Ramos (cell line): ENCODE results near the gene NT5M.
"Not testable (repeated sequence)": the region's sequence is repeated elsewhere in the genome, so short reads cannot be mapped to it uniquely, and the experiment has no call there.

ENCODE experiments used
- in situ Hi-C: fragments of 300-500 bp; cut with MboI; formaldehyde crosslinking; loops from one replicate; pipeline ENCODE4 v1.14.3; 2022; ENCODE audit warnings: low sequenced_read_pairs; ENCODE audit not compliant: unreplicated experiment

NT5M gene

DNA sequence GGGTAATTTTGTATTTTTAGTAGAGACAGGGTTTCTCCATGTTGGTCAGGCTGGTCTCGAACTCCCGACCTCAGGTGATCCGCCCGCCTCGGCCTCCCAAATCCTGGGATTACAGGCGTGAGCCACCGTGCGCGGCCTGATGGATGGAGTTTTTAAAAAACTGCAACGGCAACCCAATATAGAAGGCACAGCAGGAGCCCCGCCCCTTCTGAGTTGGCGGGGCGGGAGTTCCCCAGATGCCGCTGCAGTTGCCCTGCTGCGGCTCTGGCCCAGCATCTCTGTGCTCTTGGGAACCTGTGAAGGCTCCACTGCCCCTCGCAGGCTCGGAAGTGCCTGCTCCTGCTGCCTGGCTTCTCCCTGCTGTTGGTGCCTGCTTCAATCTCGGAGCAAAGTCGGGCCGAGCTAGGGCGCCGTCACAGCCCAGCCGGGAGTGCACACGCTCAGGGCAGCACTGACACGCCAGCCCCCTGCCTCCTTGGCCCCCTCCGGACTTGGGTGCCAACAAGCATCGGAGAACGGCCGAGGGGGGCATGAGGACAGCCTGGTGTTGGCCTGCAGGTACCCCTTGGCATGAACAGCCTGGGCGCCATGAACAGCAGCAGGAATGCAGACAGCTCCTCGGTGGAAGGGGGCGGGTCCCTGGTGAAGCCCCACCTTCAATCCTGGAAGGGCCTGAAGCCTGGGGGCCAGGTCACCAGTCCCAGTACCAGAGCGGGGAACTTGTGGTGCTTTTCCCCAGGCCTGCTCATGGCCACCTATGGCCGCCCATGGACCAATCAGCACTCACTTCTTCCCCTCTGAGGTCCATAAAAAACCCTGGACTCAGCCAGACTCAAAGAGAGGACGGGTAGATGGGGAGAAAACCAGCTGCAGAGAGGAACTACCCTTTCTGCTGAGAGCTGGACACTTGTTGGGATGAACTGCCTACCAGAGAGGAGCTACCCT, 2.3 kb upstream of the NT5M start:
- in situ Hi-C loops = no loop called here

- in situ Hi-C loops = not testable (repeated sequence)
These were observed 1.5 kb upstream of the NT5M start for GRCh38 chr17:17301659-17302058.

- in situ Hi-C loops = no loop called here
These were observed 796 bp downstream of the NT5M start for GRCh38 chr17:17303847-17304490.

DNA sequence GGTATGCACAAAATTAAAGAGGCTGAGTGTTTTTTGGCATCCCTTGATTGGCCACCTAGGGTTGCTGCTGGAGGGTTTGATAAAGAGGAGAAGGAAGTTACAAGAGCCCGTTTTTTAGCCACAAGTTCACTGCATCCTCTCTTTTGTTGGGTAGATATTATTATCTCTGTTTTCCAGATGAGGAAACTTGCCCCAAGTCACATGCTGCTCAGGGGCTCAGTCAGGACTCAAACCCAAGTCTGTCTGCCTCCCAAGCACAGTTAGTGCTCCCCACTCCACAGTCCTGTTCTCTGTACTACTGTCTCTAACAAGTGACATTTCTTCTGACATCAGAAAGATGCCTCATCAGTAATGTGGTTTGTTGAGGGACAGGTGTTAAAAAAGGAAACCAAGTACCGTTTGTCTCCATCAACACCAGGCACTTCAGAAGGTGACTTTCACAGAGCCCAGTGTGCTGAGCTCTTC, 1.4 kb downstream of the NT5M start:
- in situ Hi-C loops = no loop called here

DNA sequence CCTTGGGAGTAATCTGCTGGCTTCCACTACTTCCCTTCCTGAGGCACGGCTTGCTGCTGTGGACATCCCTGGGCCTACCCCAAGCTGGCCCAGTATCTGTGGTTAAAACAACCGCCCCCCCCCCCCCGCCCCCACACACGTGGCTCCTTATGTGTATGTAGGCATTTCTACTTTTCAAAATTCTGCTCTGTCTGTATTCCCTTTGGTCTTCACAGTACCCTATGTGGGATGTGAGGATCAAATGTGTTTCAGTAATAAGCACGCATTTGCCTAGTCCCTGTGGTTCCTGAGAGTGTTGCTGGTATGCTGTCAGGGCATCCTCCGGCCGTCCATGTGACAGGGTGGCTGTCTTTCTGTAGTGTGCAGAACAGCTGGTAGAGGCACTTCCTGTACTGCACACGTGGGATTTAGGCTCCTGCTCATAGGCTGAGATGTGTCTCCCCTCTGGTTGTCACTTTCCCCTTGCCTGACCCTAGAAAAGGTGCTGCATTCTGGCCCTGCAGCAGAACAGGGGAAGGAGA, 2.2 kb downstream of the NT5M start:
- in situ Hi-C loops = no loop called here

DNA sequence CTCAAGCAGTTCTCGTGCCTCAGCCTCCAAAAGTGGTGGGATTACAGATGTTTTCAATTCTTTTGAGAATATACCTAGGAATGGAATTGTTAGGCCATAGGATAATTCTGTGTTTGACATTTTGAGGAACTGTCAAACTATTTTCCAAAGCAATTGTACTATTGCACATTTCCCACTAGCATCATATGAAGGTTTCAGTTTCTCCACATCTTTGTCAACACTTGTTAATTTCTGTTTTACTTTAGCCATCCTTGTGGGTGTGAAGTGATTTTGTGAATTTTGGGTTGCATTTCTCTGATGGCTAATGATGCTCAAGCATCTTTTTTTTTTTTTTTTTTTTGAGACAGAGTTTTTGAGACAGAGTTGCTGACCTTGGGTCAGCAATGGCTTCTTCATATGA, 6.2 kb downstream of the NT5M start:
- in situ Hi-C loops = no loop called here

DNA sequence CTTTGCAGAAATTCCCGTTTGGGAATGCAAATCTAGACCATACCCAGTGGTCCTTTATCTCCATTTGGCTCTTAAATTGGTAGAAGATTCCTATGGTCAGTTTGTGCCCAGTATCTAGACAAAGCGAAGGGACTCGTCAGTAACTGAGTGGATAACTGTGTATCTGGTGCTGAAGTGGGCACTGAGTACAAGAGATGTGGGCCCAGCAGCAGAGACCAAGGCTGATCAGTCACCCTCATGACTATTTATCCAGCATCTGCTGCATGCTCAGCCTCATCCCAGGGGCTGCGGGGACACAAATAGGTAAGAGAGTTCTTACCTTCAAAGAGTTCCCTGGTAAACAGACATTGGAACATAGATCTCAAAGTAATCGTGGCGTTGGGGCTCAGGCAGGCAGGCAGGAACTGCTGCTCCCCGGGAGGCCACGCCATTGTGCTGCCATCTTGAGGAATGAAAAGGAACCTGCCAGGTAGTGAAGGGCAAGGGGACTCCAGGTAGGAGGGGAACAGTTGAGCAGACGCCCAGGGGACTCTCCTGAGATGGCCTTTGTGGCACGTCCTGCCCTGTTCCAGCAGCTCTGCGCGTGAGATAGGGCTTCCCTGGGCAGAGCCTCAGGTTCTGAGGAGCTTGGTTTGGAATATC, 10.3 kb downstream of the NT5M start:
- in situ Hi-C loops = loop anchor here (10.0 kb wide), 1 partner anchor 169 kb away; no protein-coding TSS in a partner anchor

DNA sequence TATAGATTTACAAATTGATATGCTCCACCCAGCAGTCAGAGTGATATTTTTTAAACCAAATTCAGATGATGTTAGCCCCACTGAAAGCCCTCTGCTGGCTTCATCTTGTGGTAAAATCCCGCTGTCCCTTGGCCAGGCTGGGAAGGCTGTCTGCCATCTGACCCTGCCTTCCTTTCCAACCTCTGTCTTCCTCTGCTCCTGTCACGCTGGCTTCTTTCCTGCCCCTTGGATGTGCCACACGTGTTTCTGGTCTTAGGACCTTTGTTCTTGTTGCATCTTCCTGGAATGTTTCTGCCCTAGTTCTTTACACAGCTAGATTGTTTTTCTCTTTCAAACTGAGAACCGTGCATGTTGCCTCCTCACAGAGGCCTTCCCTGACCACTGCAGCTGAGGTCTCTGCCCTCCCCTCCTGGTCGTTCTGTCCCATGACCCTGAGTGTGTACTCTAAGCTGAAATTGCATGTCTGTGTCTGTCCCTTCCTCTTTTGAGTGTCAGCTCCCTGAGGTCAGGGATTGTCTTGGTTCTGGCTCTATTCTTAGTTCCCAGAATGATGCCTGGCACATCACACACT, 11.4 kb downstream of the NT5M start:
- in situ Hi-C loops = loop anchor here (10.0 kb wide), 1 partner anchor 170 kb away; no protein-coding TSS in a partner anchor

DNA sequence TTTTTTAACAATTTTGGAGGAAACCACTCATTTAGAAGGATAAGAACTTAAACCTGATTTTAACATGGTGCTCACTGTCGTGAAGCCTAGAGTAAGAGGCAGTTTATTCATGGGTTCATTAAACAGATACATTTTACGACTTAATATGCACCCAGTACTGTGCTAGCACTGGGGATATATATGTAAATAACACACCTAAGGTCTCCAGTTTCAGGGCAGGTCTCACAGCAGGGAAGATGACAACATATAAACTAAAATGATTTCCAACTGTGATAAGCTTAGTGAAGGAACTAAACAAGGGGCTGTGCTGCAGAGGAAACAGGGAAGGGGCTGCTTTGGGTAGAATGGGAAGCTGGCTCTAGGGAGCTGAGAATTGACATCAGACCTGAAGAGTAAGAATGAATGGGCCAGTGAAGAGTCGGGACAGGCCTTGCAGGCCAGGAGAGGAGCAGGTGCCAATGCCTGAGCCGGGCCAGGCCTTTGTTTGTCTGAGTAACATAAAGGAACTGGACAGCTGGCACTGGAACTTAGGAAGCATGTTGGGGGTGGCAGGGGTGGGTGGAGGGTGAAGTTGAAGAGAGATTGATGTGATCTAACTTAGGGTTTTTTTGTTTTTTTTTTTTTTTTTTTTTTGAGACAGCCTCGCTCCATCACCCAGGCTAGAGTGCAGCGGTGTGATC, 12.1 kb downstream of the NT5M start:
- in situ Hi-C loops = loop anchor here (10.0 kb wide), 1 partner anchor 170 kb away; no protein-coding TSS in a partner anchor

DNA sequence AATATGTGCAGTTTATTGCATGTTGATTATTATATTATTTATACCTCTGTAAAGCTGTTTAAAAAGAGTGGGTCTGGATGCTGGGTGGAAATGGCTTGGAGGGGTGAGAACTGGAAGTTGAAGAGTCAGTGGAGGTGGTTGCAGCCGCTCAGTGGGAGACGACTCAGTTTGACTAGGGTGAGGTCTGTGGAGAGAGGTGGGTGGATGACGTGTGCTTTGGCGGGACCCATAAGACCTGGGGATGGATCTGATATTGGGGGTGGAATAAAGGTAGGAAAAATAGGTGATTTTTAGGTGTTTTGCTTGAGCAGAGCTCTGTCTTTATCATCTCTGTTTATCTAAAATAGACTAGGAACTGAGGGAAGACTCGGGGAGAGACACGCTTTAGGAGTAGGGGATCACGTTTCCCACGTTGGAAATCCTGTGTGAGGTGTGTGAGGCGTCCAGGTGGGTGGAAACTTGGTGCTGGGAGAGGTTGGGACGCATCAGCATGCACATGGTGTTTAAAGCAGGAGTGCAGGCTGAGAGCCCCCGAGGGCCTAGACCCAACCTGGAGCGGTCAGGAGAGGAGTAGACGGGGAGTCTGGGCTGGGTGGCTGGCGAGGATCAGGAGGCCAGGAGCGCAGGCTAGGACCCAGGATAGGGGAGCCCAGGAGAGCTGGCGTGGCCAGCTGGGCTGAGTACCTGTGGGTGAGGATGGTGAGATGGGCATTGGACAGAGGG, 17.2 kb downstream of the NT5M start:
- in situ Hi-C loops = loop anchor here (10.0 kb wide), 1 partner anchor 316 kb away; no protein-coding TSS in a partner anchor

GRCh38 chr17:17320911-17321220, 17.7 kb downstream of the NT5M start:
- in situ Hi-C loops = loop anchor here (10.0 kb wide), 1 partner anchor 316 kb away; no protein-coding TSS in a partner anchor

DNA sequence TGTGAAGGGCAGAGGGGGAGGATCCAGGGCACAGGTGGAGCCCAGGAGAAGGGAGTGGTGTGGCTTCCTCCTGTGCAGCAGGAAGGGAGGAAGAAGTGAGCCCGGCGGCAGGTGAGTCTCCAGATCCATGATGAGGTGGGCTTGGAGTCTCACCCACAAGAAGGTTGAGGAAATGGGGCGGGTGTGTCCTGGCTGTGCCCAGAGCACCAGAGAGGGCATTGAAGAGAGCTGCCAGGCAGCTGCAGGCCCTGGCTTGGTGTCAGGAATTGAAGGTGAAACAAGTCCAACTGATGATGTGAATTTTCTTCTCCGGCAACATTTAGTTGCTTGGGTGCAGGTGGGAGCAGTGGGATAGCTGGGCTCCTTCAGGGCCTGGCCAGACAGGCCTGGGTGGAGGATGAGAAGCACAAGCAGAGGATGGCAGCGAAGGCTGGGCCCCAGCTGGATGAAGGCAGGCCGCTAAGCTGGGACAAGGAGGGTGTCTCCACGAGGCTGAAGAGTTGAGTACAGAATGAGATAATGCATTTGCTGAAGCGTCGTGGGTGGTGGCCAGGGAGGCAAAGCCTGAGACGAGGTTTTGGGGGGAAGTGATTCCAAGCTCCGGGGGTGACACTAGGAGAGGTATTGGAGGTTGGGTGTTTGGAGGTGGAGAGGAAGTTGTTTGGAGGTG, 18.3 kb downstream of the NT5M start:
- in situ Hi-C loops = loop anchor here (10.0 kb wide), 1 partner anchor 317 kb away; no protein-coding TSS in a partner anchor

DNA sequence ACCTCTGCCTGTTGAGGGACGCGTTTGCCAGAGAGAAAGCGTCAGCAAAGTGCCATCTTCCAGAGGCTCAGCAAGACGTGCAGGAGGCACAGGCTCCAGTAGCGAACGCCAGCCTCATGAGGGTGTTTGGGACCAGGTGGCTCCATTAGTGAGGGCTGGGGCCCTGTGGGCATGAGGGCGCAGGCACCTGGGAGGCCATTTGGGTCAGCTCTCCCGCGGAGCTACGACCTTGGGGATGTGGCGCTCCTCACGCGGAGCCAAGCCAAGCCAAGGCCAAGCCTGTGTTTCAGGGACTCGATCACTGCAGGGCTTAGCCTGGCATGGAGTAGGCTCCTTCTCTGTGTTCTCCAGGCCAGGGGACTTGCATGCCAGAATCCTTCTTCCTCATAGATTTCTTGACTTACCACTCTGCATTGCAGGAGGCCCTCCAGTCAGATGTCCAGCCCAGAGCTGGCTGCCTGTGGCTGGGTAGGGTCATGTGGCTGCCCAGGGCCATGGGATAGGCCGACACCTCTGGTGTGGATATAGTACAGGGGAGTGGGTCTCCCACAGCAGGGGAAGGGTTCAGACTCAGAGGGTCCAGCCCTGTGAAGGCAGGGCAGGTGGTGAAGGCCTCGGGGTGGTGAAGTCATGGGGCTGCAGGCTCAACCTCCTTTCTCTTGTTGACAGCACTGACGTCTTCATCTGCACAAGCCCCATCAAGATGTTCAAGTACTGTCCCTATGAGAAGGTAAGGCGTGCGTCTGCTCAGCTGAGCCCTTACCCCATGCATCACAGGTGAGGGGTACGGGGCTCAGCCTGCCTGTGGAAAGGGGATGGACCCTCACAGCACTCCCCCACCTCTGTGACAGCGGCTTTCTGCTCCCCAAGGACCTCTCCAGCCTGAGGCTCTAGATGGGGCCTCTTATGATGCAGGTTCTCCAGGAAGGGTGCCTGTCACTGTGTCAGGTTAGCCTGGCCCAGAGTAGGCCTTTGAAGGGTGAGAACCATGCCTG, 19.6 kb downstream of the NT5M start:
- in situ Hi-C loops = loop anchor here (10.0 kb wide), 1 partner anchor 318 kb away; no protein-coding TSS in a partner anchor

DNA sequence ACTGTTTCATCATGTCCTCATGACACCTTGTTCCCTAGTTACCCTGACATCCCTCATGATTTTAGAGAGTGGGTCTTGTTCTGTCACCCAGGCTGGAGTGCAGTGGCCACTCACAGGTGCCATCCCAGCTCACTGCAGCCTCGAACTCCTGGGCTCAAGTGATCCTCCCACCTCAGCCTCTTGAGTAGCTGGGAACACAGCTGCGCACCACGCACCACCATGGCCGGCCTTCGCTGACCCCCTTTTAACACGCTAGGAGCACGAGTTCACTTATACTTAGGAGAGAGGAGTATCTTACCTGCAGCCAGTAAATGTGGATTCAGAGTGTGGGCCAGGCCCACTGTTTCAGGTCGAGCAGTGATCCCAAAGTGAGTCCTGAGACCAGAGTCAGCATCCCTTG, 21.4 kb downstream of the NT5M start:
- in situ Hi-C loops = loop anchor here (10.0 kb wide), 1 partner anchor 320 kb away; no protein-coding TSS in a partner anchor

DNA sequence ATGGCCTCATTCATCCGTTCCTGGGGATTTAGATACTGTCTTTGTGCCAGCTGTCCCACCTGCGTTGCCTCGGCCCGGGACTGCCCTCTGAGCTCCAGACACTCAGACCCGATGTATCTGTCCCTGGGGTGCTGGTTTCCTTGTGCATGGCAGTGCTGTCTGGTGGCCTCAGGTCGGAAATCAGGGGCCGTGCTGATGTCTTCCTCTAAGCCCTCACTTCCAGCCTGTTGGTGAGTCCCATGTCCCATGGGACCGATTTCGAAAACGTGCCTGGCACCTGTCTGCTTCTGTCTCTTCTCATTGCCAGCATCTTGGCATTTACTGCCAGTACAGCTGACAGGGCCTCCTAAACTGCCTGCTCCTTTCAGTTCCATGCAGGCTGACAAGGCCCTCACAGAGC, 22.1 kb downstream of the NT5M start:
- in situ Hi-C loops = loop anchor here (10.0 kb wide), 1 partner anchor 320 kb away; no protein-coding TSS in a partner anchor

GRCh38 chr17:17325816-17326215, 22.6 kb downstream of the NT5M start:
- in situ Hi-C loops = loop anchor here (10.0 kb wide), 1 partner anchor 321 kb away; no protein-coding TSS in a partner anchor
